ENCODE measurements around the gene HDC. TPM values are rescaled to one million over a fixed set of nuclear protein-coding genes. Genes with fewer than 3 reads are reported as not detected.

Gene HDC
- total RNA-seq, 4 donors from 2014 or later = 1.4 to 8.8 (median 3.3) TPM; not detected in 1

- TF ChIP-seq, protein P1, sequence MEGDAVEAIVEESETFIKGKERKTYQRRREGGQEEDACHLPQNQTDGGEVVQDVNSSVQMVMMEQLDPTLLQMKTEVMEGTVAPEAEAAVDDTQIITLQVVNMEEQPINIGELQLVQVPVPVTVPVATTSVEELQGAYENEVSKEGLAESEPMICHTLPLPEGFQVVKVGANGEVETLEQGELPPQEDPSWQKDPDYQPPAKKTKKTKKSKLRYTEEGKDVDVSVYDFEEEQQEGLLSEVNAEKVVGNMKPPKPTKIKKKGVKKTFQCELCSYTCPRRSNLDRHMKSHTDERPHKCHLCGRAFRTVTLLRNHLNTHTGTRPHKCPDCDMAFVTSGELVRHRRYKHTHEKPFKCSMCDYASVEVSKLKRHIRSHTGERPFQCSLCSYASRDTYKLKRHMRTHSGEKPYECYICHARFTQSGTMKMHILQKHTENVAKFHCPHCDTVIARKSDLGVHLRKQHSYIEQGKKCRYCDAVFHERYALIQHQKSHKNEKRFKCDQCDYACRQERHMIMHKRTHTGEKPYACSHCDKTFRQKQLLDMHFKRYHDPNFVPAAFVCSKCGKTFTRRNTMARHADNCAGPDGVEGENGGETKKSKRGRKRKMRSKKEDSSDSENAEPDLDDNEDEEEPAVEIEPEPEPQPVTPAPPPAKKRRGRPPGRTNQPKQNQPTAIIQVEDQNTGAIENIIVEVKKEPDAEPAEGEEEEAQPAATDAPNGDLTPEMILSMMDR (IDR thresholded peaks at IDR 0.05; ENCODE audit: low read depth) = no peak
Observed at GRCh38 chr15:50257332-50257731, 8.2 kb downstream of the HDC start.

DNA sequence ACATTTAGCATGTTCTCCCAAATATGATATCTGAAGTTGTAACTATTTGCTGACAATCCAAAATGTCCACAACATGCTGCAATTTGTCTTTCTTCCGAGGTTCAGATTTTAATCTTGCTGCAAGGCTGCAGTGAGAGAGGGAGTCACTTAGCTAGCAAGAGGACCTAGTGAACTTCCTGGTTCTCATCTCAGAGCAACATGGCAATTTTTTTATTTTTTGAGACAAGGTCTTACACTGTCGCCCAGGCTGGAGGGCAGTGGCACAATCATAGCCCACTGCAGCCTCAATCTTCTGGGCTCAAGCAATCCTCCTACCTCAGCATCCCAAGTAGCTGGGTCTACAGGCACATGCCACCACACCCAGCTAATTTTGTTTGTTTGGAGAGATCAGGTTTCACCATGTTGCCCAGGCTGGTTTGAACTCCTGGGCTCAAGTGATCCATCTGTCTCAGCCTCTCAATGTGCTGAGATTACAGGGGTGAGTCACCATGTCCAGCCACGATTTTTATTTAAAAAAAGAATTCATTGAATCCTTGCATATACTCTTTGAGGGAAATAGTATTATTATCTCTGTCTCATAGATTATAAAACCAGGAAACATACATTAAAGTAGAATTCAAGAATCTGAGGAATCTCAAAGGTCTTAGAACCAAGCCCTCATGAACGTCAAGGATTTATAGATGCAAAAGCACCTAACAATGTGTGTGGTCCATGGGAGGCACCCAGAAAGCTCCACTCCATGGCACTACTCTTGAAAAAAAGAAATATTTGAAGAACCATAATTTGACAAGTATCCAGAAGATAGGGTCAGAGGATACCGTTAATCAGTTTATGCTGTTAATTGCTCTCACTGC lies 9.1 kb downstream of the HDC start:
- TF ChIP-seq, protein P1 (IDR thresholded peaks at IDR 0.05; ENCODE audit: low read depth) = no peak

- TF ChIP-seq, protein P1 (IDR thresholded peaks at IDR 0.05; ENCODE audit: low read depth) = no peak
Observed at GRCh38 chr15:50252556-50252955, 13.0 kb downstream of the HDC start.

- TF ChIP-seq, protein P1 (IDR thresholded peaks at IDR 0.05; ENCODE audit: low read depth) = no peak
Observed at GRCh38 chr15:50251638-50252182, 13.8 kb downstream of the HDC start.

DNA sequence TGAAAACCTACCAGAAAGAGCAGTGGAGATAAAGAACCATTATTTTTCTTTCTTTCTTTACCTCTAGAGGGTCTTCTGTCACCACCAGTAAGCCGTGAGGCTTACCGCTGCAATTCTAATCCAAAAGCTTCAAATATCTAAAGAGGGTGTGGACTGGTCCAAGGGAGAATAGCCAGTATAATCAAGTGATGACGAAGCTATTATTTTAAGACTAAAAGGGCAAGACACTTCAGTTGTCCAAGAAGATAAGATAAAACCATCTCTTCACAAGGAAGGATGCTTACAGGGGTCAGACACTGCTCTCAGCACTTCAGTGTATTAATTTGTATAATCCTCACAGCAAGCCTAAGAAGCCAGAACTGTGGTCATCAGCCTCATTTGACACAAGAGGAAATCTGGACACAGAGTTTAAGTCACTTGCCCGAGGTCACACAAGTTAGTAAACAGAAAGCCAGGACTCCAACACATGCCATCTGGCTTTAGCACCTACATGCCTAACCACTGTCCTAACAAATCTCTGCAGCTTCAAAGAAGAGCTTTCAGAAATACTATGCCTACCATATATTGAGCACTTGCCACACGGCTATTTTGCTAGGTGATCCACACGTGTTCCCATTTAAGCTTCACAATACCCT lies 14.6 kb downstream of the HDC start:
- TF ChIP-seq, protein P1 (IDR thresholded peaks at IDR 0.05; ENCODE audit: low read depth) = no peak

GRCh38 chr15:50249704-50250103 lies 15.8 kb downstream of the HDC start:
- TF ChIP-seq, protein P1 (IDR thresholded peaks at IDR 0.05; ENCODE audit: low read depth) = no peak

DNA sequence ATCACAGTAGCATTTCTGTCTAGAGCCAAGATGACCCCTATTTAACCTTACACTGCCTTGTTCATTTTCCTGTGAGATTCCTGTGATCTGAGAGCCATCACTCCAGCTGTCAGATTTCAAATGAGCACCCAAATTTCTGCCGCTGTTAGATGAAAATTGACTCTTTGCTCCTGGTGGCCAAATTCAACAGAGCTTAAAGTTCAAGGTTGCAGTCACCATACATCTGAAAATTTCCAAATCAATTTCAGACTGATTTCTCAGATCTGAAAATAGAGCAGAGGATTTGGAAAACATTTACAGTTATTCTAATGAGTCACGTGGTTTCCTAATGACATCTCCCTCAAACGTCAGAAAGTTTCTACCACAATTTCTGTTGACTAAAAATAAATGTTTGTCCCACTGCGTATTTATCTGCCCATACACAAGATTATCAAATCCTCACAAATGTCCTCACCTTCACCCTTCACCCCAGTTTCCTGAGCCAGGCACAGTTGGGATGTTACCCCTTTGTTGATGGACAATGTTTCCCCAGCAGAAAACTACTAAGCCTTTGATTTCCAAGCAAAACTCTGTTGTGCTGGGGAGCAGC lies 16.4 kb downstream of the HDC start:
- TF ChIP-seq, protein P1 (IDR thresholded peaks at IDR 0.05; ENCODE audit: low read depth) = no peak

All from subcutaneous adipose tissue (tissue), 4 donors.